Ishikawa (cell line): Measurements from ENCODE around the gene SMPDL3B.

Experiments
- CREB1 ChIP-seq: IDR thresholded peaks from 2 replicates; pipeline ENCODE4 v1.6.1; 2012; ENCODE audit warnings: low read depth
- TAF1 ChIP-seq: IDR thresholded peaks from 2 replicates; pipeline ENCODE4 v1.6.1; 2012; ENCODE audit warnings: low read depth, mild to moderate bottlenecking
- YY1 ChIP-seq: IDR thresholded peaks from 2 replicates; pipeline ENCODE4 v1.6.1; 2012; ENCODE audit warnings: low read depth
- TF ChIP-seq, protein P1 (sequence below): IDR thresholded peaks from 2 replicates; pipeline ENCODE4 v1.6.1; 2012
- TF ChIP-seq, protein P2 (sequence below): IDR thresholded peaks from 2 replicates; pipeline ENCODE4 v1.6.1; 2012; ENCODE audit warnings: low read depth, mild to moderate bottlenecking

DNA sequence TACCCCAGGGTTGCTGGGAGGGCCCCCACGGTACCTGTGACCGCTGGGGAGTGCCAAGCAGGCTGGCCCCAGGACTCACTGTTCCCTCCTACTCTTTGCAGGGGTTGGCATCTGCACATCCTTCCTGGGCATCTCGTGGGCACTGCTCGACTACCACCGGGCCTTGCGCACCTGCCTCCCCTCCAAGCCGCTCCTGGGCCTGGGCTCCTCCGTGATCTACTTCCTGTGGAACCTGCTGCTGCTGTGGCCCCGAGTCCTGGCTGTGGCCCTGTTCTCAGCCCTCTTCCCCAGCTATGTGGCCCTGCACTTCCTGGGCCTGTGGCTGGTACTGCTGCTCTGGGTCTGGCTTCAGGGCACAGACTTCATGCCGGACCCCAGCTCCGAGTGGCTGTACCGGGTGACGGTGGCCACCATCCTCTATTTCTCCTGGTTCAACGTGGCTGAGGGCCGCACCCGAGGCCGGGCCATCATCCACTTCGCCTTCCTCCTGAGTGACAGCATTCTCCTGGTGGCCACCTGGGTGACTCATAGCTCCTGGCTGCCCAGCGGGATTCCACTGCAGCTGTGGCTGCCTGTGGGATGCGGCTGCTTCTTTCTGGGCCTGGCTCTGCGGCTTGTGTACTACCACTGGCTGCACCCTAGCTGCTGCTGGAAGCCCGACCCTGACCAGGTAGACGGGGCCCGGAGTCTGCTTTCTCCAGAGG lies 31.8 kb downstream of the SMPDL3B start:
- TF ChIP-seq CREB1 (no peak), TAF1 (no peak), YY1 (no peak)
- TF ChIP-seq, protein P1, sequence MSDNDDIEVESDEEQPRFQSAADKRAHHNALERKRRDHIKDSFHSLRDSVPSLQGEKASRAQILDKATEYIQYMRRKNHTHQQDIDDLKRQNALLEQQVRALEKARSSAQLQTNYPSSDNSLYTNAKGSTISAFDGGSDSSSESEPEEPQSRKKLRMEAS = no peak
- TF ChIP-seq, protein P2, sequence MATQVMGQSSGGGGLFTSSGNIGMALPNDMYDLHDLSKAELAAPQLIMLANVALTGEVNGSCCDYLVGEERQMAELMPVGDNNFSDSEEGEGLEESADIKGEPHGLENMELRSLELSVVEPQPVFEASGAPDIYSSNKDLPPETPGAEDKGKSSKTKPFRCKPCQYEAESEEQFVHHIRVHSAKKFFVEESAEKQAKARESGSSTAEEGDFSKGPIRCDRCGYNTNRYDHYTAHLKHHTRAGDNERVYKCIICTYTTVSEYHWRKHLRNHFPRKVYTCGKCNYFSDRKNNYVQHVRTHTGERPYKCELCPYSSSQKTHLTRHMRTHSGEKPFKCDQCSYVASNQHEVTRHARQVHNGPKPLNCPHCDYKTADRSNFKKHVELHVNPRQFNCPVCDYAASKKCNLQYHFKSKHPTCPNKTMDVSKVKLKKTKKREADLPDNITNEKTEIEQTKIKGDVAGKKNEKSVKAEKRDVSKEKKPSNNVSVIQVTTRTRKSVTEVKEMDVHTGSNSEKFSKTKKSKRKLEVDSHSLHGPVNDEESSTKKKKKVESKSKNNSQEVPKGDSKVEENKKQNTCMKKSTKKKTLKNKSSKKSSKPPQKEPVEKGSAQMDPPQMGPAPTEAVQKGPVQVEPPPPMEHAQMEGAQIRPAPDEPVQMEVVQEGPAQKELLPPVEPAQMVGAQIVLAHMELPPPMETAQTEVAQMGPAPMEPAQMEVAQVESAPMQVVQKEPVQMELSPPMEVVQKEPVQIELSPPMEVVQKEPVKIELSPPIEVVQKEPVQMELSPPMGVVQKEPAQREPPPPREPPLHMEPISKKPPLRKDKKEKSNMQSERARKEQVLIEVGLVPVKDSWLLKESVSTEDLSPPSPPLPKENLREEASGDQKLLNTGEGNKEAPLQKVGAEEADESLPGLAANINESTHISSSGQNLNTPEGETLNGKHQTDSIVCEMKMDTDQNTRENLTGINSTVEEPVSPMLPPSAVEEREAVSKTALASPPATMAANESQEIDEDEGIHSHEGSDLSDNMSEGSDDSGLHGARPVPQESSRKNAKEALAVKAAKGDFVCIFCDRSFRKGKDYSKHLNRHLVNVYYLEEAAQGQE = no peak
